B cell (primary cell): ENCODE measurements around the gene SLC33A1.

ENCODE experiments used
- CTCF ChIP-seq: fragments of 200-600 bp; IDR thresholded peaks from one replicate; pipeline ENCODE4 v1.8.0; 2022; ENCODE audit warnings: antibody characterized with exemption, mild to moderate bottlenecking
- EZH2 ChIP-seq: IDR thresholded peaks from 2 replicates; pipeline ENCODE4 v1.6.1; 2012; ENCODE audit warnings: borderline replicate concordance, low read depth, mild to moderate bottlenecking, moderate library complexity, low read length; ENCODE audit not compliant: insufficient read depth, poor library complexity, severe bottlenecking

- TF ChIP-seq CTCF = no peak
- no peak for TF ChIP-seq EZH2
These were observed 32.7 kb upstream of the SLC33A1 start for GRCh38 chr3:155886915-155887314.
